T-helper 17 cell (primary cell): ENCODE measurements around the gene PDP2. TPM values are rescaled to one million over a fixed set of nuclear protein-coding genes. Genes with fewer than 3 reads are reported as not detected.

Source experiments
- ATAC-seq: fragments of 150-1000 bp; cut with Tn5 transposase; 2 replicates; pipeline ENCODE4 v1.10.0; 2021; ENCODE audit warnings: mild to moderate bottlenecking, moderate library complexity
- DNase-seq, 3 donors: peaks; one replicate each; pipeline versions ENCODE4 v3.0.0 to v3.0.0-alpha.2; 2020 to 2021
- H3K9me3 ChIP-seq: one replicate; pipeline ENCODE4 v1.7.0; 2013; ENCODE audit warnings: low read length, mild to moderate bottlenecking; ENCODE audit not compliant: control insufficient read depth, poor library complexity, severe bottlenecking
- H3K27ac Mint-ChIP-seq: one replicate; pipeline ENCODE4 v1.8.0; 2022; ENCODE audit warnings: mild to moderate bottlenecking, moderate library complexity, mixed read lengths
- H3K27me3 Mint-ChIP-seq: one replicate; pipeline ENCODE4 v1.8.0; 2022; ENCODE audit warnings: mixed read lengths
- H3K36me3 Mint-ChIP-seq: one replicate; pipeline ENCODE4 v1.8.0; 2022; ENCODE audit warnings: low read depth, mixed read lengths
- H3K4me1 Mint-ChIP-seq: one replicate; pipeline ENCODE4 v1.8.0; 2022; ENCODE audit warnings: mild to moderate bottlenecking, mixed read lengths
- H3K4me3 Mint-ChIP-seq: one replicate; pipeline ENCODE4 v1.8.0; 2022; ENCODE audit warnings: mild to moderate bottlenecking, moderate library complexity, mixed read lengths
- total RNA-seq, 4 donors: library from RNA in 2 of 4; stranded (reverse) in 2 of 4; gene quantifications; one replicate each; pipeline ENCODE4 v1.2.3 and lab custom pipeline; 2022 to 2026

Gene PDP2
- total RNA-seq, 2 donors from 2014 or later: 5.8 to 8.9 TPM

- no peak overlapping the region for H3K27ac Mint-ChIP-seq
- peak overlapping the region; percentile 99 for H3K4me3 Mint-ChIP-seq
- H3K27me3 Mint-ChIP-seq: no peaks in the 10 kb centered on the region
- DNase-seq: no peak
- peaks cover 2% of the 10 kb centered on the region for H3K36me3 Mint-ChIP-seq
- peaks cover 29% of the 10 kb centered on the region for H3K4me1 Mint-ChIP-seq
- ATAC-seq: no peak
- H3K9me3 ChIP-seq: no peaks in the 10 kb centered on the region
Measured at GRCh38 chr16:66881964-66882508, 1.7 kb downstream of the PDP2 start.

DNA sequence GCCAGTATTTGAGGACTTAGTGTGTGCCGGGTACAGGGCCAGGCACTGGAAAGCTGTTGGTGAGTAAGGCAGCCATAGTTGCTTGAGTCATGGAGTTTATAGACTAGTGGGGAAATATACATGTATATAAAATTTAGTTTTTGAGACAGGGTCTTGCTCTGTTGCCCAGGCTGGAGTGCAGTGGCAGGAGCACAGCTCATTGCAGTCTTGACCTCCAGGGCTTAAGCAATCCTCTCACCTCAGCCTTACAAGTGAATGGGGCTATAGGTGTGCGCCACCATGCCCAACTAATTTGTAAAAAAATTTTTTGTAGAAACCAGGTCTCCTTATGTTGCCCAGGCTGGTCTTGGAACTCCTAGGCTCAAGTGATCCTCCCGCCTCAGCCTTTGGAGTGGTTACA, 2.4 kb downstream of the PDP2 start:
- ATAC-seq (no peak), DNase-seq (no peak)
- H3K27me3 Mint-ChIP-seq: no peaks in the 10 kb centered on the region
- no peak overlapping the region for H3K27ac Mint-ChIP-seq
- H3K4me3 Mint-ChIP-seq: no peak overlapping the region
- H3K9me3 ChIP-seq: no peaks in the 10 kb centered on the region
- peaks cover 2% of the 10 kb centered on the region for H3K36me3 Mint-ChIP-seq
- peaks cover 34% of the 10 kb centered on the region for H3K4me1 Mint-ChIP-seq

GRCh38 chr16:66885491-66885890, 5.2 kb downstream of the PDP2 start:
- no peak for DNase-seq
- Mint-ChIP-seq H3K36me3 (no peaks in the 10 kb centered on the region), H3K27ac (no peak overlapping the region), H3K4me1 (peaks cover 30% of the 10 kb centered on the region), H3K4me3 (no peak overlapping the region), H3K27me3 (no peaks in the 10 kb centered on the region)
- ATAC-seq: no peak
- H3K9me3 ChIP-seq: no peaks in the 10 kb centered on the region

GRCh38 chr16:66886321-66886720, 6.0 kb downstream of the PDP2 start:
- H3K36me3 Mint-ChIP-seq: no peaks in the 10 kb centered on the region
- no peak for DNase-seq
- H3K4me3 Mint-ChIP-seq: no peak overlapping the region
- H3K27me3 Mint-ChIP-seq: no peaks in the 10 kb centered on the region
- no peaks in the 10 kb centered on the region for H3K9me3 ChIP-seq
- ATAC-seq: no peak
- peaks cover 30% of the 10 kb centered on the region for H3K4me1 Mint-ChIP-seq
- no peak overlapping the region for H3K27ac Mint-ChIP-seq

GRCh38 chr16:66886914-66887313, 6.6 kb downstream of the PDP2 start:
- Mint-ChIP-seq H3K36me3 (no peaks in the 10 kb centered on the region), H3K4me3 (no peak overlapping the region), H3K27ac (no peak overlapping the region), H3K27me3 (no peaks in the 10 kb centered on the region), H3K4me1 (peaks cover 29% of the 10 kb centered on the region)
- DNase-seq: no peak
- ATAC-seq: no peak
- no peaks in the 10 kb centered on the region for H3K9me3 ChIP-seq

- peak overlapping the region; percentile 32 for H3K27ac Mint-ChIP-seq
- no peaks in the 10 kb centered on the region for H3K36me3 Mint-ChIP-seq
- no peak for ATAC-seq
Measured at GRCh38 chr16:66888647-66889615, 8.6 kb downstream of the PDP2 start.

DNA sequence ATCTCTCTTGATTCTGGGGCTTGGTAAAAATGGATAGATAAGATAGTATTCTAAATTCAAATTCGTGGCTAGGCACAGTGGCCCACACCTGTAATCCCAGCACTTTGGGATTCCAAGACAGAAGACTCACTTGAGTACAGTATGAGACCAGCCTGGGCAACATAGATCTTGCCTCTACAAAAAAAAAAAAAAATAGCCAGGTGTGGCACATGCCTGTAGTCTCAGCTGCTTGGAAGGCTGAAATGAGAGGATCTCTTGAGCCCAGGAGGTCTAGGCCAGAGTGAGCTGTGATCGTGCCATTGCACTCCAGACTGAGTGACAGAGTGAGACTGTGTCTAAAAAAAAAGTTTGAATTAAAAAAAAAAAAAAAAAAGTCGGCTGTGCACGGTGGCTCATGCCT, 9.3 kb downstream of the PDP2 start:
- DNase-seq (no peak), ATAC-seq (no peak)
- Mint-ChIP-seq H3K4me1 (peaks cover 31% of the 10 kb centered on the region), H3K4me3 (no peak overlapping the region), H3K27ac (no peak overlapping the region), H3K36me3 (no peaks in the 10 kb centered on the region), H3K27me3 (no peaks in the 10 kb centered on the region)
- no peaks in the 10 kb centered on the region for H3K9me3 ChIP-seq

More at GRCh38 chr16:66888647-66889615, 8.6 kb downstream of the PDP2 start:
- no peaks in the 10 kb centered on the region for H3K9me3 ChIP-seq
- no peak for DNase-seq
- peaks cover 29% of the 10 kb centered on the region for H3K4me1 Mint-ChIP-seq
- no peak overlapping the region for H3K4me3 Mint-ChIP-seq
- no peaks in the 10 kb centered on the region for H3K27me3 Mint-ChIP-seq

- H3K9me3 ChIP-seq: no peaks in the 10 kb centered on the region
- ATAC-seq (no peak), DNase-seq (no peak)
- Mint-ChIP-seq H3K4me1 (peaks cover 30% of the 10 kb centered on the region), H3K36me3 (no peaks in the 10 kb centered on the region), H3K4me3 (no peak overlapping the region), H3K27me3 (no peaks in the 10 kb centered on the region), H3K27ac (no peak overlapping the region)
Measured at GRCh38 chr16:66890799-66891198, 10.5 kb downstream of the PDP2 start.

DNA sequence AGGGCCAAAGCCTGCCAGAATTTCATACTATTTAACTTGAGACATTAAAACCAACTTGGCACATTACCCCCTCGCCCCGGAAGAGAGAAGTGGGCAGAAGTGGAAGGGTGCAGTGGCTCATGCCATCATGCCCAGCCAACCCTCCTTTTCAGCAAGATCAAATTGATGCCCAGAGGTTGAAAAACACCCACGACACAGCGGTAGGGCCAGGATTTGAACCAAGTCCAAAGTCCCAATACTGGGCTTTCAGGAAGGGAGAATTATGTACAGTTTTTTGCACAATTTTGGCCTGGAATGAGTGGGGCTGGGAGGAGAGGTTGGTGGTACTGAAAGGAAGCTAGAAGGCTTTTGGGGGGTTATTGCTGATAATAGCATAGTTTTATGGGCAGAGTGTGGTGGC, 11.0 kb downstream of the PDP2 start:
- no peaks in the 10 kb centered on the region for H3K9me3 ChIP-seq
- no peak overlapping the region for H3K27ac Mint-ChIP-seq
- ATAC-seq: no peak
- H3K4me3 Mint-ChIP-seq: no peak overlapping the region
- peaks cover 30% of the 10 kb centered on the region for H3K4me1 Mint-ChIP-seq
- H3K27me3 Mint-ChIP-seq: no peaks in the 10 kb centered on the region
- H3K36me3 Mint-ChIP-seq: no peaks in the 10 kb centered on the region
- no peak for DNase-seq

- ATAC-seq (no peak), DNase-seq (no peak)
- Mint-ChIP-seq H3K36me3 (no peaks in the 10 kb centered on the region), H3K4me1 (peaks cover 27% of the 10 kb centered on the region), H3K4me3 (no peak overlapping the region), H3K27me3 (no peaks in the 10 kb centered on the region), H3K27ac (no peak overlapping the region)
- H3K9me3 ChIP-seq: no peaks in the 10 kb centered on the region
Measured at GRCh38 chr16:66891797-66892196, 11.5 kb downstream of the PDP2 start.

DNA sequence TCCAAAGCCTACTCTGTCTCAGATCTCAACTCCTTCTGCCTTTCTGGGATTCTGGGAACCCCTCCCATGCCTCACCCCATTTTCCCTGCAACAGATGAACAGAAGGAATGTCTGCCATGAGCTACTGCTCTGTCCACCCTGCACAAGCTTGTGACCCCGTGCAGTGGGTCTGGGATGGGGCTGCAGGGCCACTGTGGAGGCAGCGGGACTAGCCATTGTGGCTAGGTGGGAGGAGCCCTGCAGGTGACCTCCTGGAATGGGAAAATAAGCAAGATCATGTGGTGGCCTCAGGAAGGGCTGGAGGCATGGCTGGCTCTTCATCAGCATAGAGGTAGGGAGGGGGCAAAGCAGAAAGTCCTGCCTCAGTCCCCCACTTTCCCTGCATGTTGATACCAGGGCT, 13.7 kb downstream of the PDP2 start:
- H3K36me3 Mint-ChIP-seq: no peaks in the 10 kb centered on the region
- H3K9me3 ChIP-seq: no peaks in the 10 kb centered on the region
- peaks cover 14% of the 10 kb centered on the region for H3K4me1 Mint-ChIP-seq
- ATAC-seq: no peak
- H3K27me3 Mint-ChIP-seq: no peaks in the 10 kb centered on the region
- DNase-seq: no peak
- H3K27ac Mint-ChIP-seq: no peak overlapping the region
- H3K4me3 Mint-ChIP-seq: no peak overlapping the region

DNA sequence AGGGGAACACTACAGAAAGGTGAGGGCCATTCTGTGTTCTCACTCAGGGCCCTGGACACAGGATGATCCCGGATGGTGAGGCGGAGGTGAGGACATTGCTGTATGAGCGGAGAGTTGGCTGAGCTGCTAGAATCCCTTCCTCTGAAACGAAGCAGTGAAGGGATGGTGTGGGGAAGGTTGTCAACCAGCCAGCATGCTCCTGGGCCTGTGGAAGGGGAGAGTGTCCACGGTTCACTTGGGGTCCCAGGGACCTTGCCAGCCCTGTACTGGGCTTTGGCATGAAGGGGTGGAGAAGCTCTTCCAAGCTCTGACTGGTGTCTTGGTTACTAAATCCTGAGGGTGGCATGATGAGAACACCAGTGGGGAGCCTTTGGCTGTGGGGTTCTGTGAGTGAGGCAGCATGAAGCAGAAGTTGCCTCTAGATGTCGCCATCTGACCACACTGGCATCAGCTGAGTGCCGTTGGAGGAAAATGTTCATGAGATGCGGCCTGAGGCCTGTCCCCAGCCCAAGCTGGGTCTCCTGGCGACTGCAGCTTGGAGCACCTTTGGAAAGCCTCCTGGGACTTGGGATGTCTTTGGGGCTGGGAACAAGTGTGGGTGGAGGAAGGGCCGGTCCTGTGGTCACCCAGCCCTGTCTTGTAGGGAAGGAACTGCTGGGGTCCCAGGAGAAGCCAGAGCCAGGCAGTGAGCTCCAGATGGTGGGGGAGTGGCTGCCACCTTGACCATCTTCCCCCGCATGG, 14.8 kb downstream of the PDP2 start:
- H3K4me3 Mint-ChIP-seq: no peak overlapping the region
- peak; percentile 91 for ATAC-seq
- no peaks in the 10 kb centered on the region for H3K27me3 Mint-ChIP-seq

DNA sequence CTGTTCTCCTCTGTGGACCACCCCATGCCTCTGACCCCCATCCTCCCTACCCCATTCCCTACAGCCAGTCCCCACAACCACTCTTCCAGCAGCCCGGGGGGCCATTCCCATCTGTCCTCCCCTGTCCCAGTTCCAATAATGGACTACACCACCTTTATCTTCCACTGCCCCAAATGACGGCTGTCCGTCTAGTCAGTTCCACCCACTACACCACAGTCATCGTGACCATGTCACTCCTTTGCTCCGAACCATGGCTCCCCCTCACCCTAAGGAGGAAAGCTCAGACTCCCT, 15.3 kb downstream of the PDP2 start:
- H3K27me3 Mint-ChIP-seq: no peaks in the 10 kb centered on the region
- H3K9me3 ChIP-seq: no peaks in the 10 kb centered on the region
- H3K4me1 Mint-ChIP-seq: peaks cover 17% of the 10 kb centered on the region
- H3K4me3 Mint-ChIP-seq: no peak overlapping the region
- ATAC-seq (no peak), DNase-seq (no peak)
- H3K27ac Mint-ChIP-seq: peak overlapping the region; percentile 77
- H3K36me3 Mint-ChIP-seq: no peaks in the 10 kb centered on the region

More for the DNA sequence above, 14.8 kb downstream of the PDP2 start:
- H3K4me1 Mint-ChIP-seq: peaks cover 17% of the 10 kb centered on the region
- H3K36me3 Mint-ChIP-seq: no peaks in the 10 kb centered on the region
- peak overlapping the region; percentile 77 for H3K27ac Mint-ChIP-seq
- peak in 2 of 3 donors; percentile 14 to 39 for DNase-seq
- H3K9me3 ChIP-seq: no peaks in the 10 kb centered on the region
